ENCODE data around the gene HMGCS1. TPM values are rescaled to one million over a fixed set of nuclear protein-coding genes. Genes with fewer than 3 reads are reported as not detected.
A peak's percentile ranks its signal among the peaks of the same experiment; 100 is the strongest.

Gene HMGCS1
- total and polyA plus RNA-seq, 2 of the 13 experiments (the other 11 are each of a cell fraction or from before 2014, with no cell fraction given): 56.8 to 318 TPM

- ATAC-seq: no peak
- H3K79me2 ChIP-seq (ENCODE audit: insufficient read depth, low read length): peaks cover 67% of the 10 kb centered on the region
- H2AFZ ChIP-seq (ENCODE audit: low read length): no peak overlapping the region
- peaks cover 0 to 3% of the 10 kb centered on the region in 2 experiments; a peak in 3 of 5 replicates for H3K36me3 ChIP-seq (replicated peaks in 1 of 2; ENCODE audit: control insufficient read depth in 1 of 2, insufficient read depth in 2 of 2, low read length in 2 of 2)
- peaks cover 57% of the 10 kb centered on the region for H3K4me1 ChIP-seq (ENCODE audit: insufficient read depth, low read length)
- peak overlapping the region; percentile 88 to 98 (median 88) for H3K4me3 ChIP-seq (replicated peaks in 1 of 3; ENCODE audit: insufficient read depth in 1 of 3, low read depth in 2 of 3, low read length in 3 of 3)
- peak overlapping the region; percentile 97 for H3K9ac ChIP-seq (ENCODE audit: insufficient read depth, low read depth, low read length)
- peak overlapping the region; percentile 85 for H3K4me2 ChIP-seq (ENCODE audit: low read depth, low read length)
- intact Hi-C loops (cut with micrococcal nuclease; ENCODE audit: unreplicated experiment): loop anchor here (5.0 kb wide), 2 partner anchors 170 to 190 kb away; partner anchors contain the start of genes TMEM267 and ZNF131
- in situ Hi-C loops (cut with HindIII; ENCODE audit: extremely low pct_ligation_motif_present, low pct_unique_long_range_greater_than_20kb): no loop called here
- no peaks in the 10 kb centered on the region for H3K9me3 ChIP-seq (ENCODE audit: low read length)
- 2% methylated on average over 6 of the region's 6 CpGs for WGBS (ENCODE audit: low lambda C conversion rate)
- DNase-seq (ENCODE audit: low spot score): no peak
- CTCF ChIA-PET (ENCODE audit: low intra/inter-chr PET ratio, low total read pairs): no interaction called here
- FAIRE-seq: peak; percentile 57
- BruUV-seq (replicated peaks): no TSS peak
- H3K27me3 ChIP-seq (ENCODE audit: control insufficient read depth in 1 of 2, insufficient read depth in 2 of 2, low read length in 2 of 2): no peaks in the 10 kb centered on the region; a peak in 1 of 5 replicates
- H3K27ac ChIP-seq (ENCODE audit: extremely low read length, insufficient read depth, low read length): peak overlapping the region; percentile 94
- POLR2A ChIA-PET: interaction anchor here (0.5 to 2.8 kb wide), 8 partner anchors 10 to 294 kb away, joined by 3 to 66 read pairs (median 15); partner anchors contain the start of genes TMEM267 and ZNF131
- peaks cover 58% of the 10 kb centered on the region for H4K20me1 ChIP-seq (ENCODE audit: insufficient read depth, low read length)
- TF ChIP-seq ZNF335 (CRISPR knock-in tag; IDR thresholded peaks at IDR 0.05) (no peak), ZBTB14 (CRISPR knock-in tag; IDR thresholded peaks at IDR 0.05) (no peak), SALL1 (CRISPR knock-in tag; IDR thresholded peaks at IDR 0.05) (no peak), YEATS4 (CRISPR knock-in tag; IDR thresholded peaks at IDR 0.05; ENCODE audit: borderline replicate concordance) (no peak), CREM (IDR thresholded peaks at IDR 0.05) (no peak), CREM (CRISPR knock-in tag; IDR thresholded peaks at IDR 0.05) (no peak), ZNF710 (CRISPR knock-in tag; IDR thresholded peaks at IDR 0.05; ENCODE audit: borderline replicate concordance) (no peak), IKZF5 (CRISPR knock-in tag; IDR thresholded peaks at IDR 0.05) (no peak), JUN (CRISPR knock-in tag; IDR thresholded peaks at IDR 0.05) (no peak), ZNF776 (CRISPR knock-in tag; IDR thresholded peaks at IDR 0.05) (no peak), ZNF574 (CRISPR knock-in tag; IDR thresholded peaks at IDR 0.05) (0 out of 2 replicates have a peak, but pooled peaks have one; percentile 20), ZNF274 (CRISPR knock-in tag; IDR thresholded peaks at IDR 0.05) (no peak), SIN3A (IDR thresholded peaks at IDR 0.05; ENCODE audit: borderline replicate concordance, low read depth, low read length) (0 out of 2 replicates have a peak, but pooled peaks have one; percentile 45), HIVEP1 (CRISPR knock-in tag; IDR thresholded peaks at IDR 0.05) (no peak), ZNF101 (CRISPR knock-in tag; IDR thresholded peaks at IDR 0.05; ENCODE audit: borderline replicate concordance, low read depth) (no peak), KLF12 (CRISPR knock-in tag; IDR thresholded peaks at IDR 0.05; ENCODE audit: borderline replicate concordance) (0 out of 2 replicates have a peak, but pooled peaks have one; percentile 33), SOX6 (IDR thresholded peaks at IDR 0.05) (no peak), SOX6 (CRISPR knock-in tag; IDR thresholded peaks at IDR 0.05) (no peak)
These were observed 1.0 kb downstream of the HMGCS1 start for GRCh38 chr5:43312076-43312661.
